GM20000 (cell line): ENCODE data around the gene LGALS1.
"Not testable (repeated sequence)": the region's sequence is repeated elsewhere in the genome, so short reads cannot be mapped to it uniquely, and the experiment has no call there.

ENCODE experiments used
- DNase-seq: peaks from one replicate; pipeline ENCODE4 v3.0.0; 2012; ENCODE audit warnings: low spot score
- CTCF ChIP-seq: IDR thresholded peaks from 2 replicates; pipeline ENCODE4 v1.5.1; 2012; ENCODE audit warnings: mild to moderate bottlenecking, control low read depth; ENCODE audit errors: extremely low read depth, missing control alignments

Gene LGALS1

GRCh38 chr22:37716708-37717107 lies 41.3 kb downstream of the LGALS1 start:
- DNase-seq, result no peak
- no peak for TF ChIP-seq CTCF

- not testable (repeated sequence) for DNase-seq
Observed at GRCh38 chr22:37717235-37717634, 41.8 kb downstream of the LGALS1 start.

GRCh38 chr22:37717746-37718305 lies 42.4 kb downstream of the LGALS1 start:
- DNase-seq, result not testable (repeated sequence)

GRCh38 chr22:37725551-37726240 lies 50.3 kb downstream of the LGALS1 start:
- no peak for DNase-seq
- no peak for TF ChIP-seq CTCF

GRCh38 chr22:37726241-37726887 lies 50.9 kb downstream of the LGALS1 start:
- DNase-seq, result no peak
- no peak for TF ChIP-seq CTCF

- TF ChIP-seq CTCF, result no peak
- DNase-seq, result no peak
Observed at GRCh38 chr22:37728620-37729019, 53.2 kb downstream of the LGALS1 start.
